Astrocyte (in vitro differentiated cells and primary cell): ENCODE results near the gene CHL1. TPM values are rescaled to one million over a fixed set of nuclear protein-coding genes. Genes with fewer than 3 reads are reported as not detected.

Experiments used
- DNase-seq: peaks from one replicate; pipeline ENCODE4 v3.0.0-alpha.2; 2010; ENCODE audit warnings: low read depth
- FAIRE-seq: peaks from 2 replicates; lab custom pipeline; 2011; peaks lifted over from hg19 to GRCh38; lab: Jason Lieb, UNC
- H2AFZ ChIP-seq: 2 replicates; pipeline ENCODE4 v1.6.0; 2012; ENCODE audit warnings: low read depth, low read length, inconsistent platforms
- H3K27ac ChIP-seq: 2 replicates; pipeline ENCODE4 v1.5.1; 2011; ENCODE audit warnings: low read depth, low read length, inconsistent platforms
- H3K27me3 ChIP-seq: 2 replicates; pipeline ENCODE4 v1.6.0; 2011; ENCODE audit warnings: low read length, inconsistent platforms; ENCODE audit not compliant: insufficient read depth
- H3K36me3 ChIP-seq: 2 replicates; pipeline ENCODE4 v1.5.1; 2011; ENCODE audit warnings: low read length, inconsistent platforms; ENCODE audit not compliant: insufficient read depth
- H3K4me1 ChIP-seq: 2 replicates; pipeline ENCODE4 v1.5.1; 2011; ENCODE audit warnings: low read length, inconsistent platforms; ENCODE audit not compliant: insufficient read depth
- H3K4me2 ChIP-seq: 2 replicates; pipeline ENCODE4 v1.6.0; 2012; ENCODE audit warnings: low read length, inconsistent platforms
- H3K4me3 ChIP-seq: 2 replicates; pipeline ENCODE4 v1.5.1; 2011; ENCODE audit warnings: low read depth, mild to moderate bottlenecking, low read length, inconsistent platforms; ENCODE audit not compliant: insufficient read depth
- H3K79me2 ChIP-seq: 2 replicates; pipeline ENCODE4 v1.6.0; 2012; ENCODE audit warnings: mild to moderate bottlenecking, low read length, inconsistent platforms; ENCODE audit not compliant: insufficient read depth
- H3K9ac ChIP-seq: 2 replicates; pipeline ENCODE4 v1.6.0; 2012; ENCODE audit warnings: mild to moderate bottlenecking, low read length, inconsistent platforms
- H3K9me3 ChIP-seq: 2 replicates; pipeline ENCODE4 v1.5.1; 2012; ENCODE audit warnings: low read depth, mild to moderate bottlenecking, low read length, inconsistent platforms; ENCODE audit not compliant: insufficient read depth
- H4K20me1 ChIP-seq: 2 replicates; pipeline ENCODE4 v1.6.0; 2012; ENCODE audit warnings: low read length, inconsistent platforms; ENCODE audit not compliant: insufficient read depth
- H3K27ac Mint-ChIP-seq: one replicate; pipeline ENCODE4 v1.8.0; 2021; ENCODE audit warnings: mild to moderate bottlenecking, mixed read lengths; ENCODE audit not compliant: unreplicated experiment
- H3K27me3 Mint-ChIP-seq: one replicate; pipeline ENCODE4 v1.8.0; 2021; ENCODE audit warnings: low read depth, mixed read lengths; ENCODE audit not compliant: unreplicated experiment
- H3K36me3 Mint-ChIP-seq: one replicate; pipeline ENCODE4 v1.8.0; 2021; ENCODE audit warnings: low read depth, mixed read lengths; ENCODE audit not compliant: unreplicated experiment
- H3K4me1 Mint-ChIP-seq: one replicate; pipeline ENCODE4 v1.8.0; 2021; ENCODE audit warnings: low read depth, mixed read lengths; ENCODE audit not compliant: unreplicated experiment
- H3K4me3 Mint-ChIP-seq: one replicate; pipeline ENCODE4 v1.8.0; 2021; ENCODE audit warnings: mild to moderate bottlenecking, moderate library complexity, mixed read lengths; ENCODE audit not compliant: unreplicated experiment
- H3K9me3 Mint-ChIP-seq: one replicate; pipeline ENCODE4 v1.8.0; 2021; ENCODE audit warnings: mild to moderate bottlenecking, mixed read lengths; ENCODE audit not compliant: unreplicated experiment
- CTCF ChIP-seq: IDR thresholded peaks from 2 replicates; pipeline ENCODE4 v1.5.1; 2011; ENCODE audit warnings: low read depth, mild to moderate bottlenecking, inconsistent platforms, low read length, moderate library complexity; ENCODE audit not compliant: insufficient read depth
- EZH2 ChIP-seq: IDR thresholded peaks from 2 replicates; pipeline ENCODE4 v1.6.1; 2012; ENCODE audit warnings: mild to moderate bottlenecking, low read length, inconsistent platforms; ENCODE audit not compliant: insufficient read depth
- total RNA-seq: library from RNA; stranded (reverse); gene quantifications from 2 replicates; pipeline ENCODE4 v1.2.1, GENCODE V29; 2021

The CHL1 gene
- total RNA-seq, 1 donor from 2014 or later: not detected

DNA sequence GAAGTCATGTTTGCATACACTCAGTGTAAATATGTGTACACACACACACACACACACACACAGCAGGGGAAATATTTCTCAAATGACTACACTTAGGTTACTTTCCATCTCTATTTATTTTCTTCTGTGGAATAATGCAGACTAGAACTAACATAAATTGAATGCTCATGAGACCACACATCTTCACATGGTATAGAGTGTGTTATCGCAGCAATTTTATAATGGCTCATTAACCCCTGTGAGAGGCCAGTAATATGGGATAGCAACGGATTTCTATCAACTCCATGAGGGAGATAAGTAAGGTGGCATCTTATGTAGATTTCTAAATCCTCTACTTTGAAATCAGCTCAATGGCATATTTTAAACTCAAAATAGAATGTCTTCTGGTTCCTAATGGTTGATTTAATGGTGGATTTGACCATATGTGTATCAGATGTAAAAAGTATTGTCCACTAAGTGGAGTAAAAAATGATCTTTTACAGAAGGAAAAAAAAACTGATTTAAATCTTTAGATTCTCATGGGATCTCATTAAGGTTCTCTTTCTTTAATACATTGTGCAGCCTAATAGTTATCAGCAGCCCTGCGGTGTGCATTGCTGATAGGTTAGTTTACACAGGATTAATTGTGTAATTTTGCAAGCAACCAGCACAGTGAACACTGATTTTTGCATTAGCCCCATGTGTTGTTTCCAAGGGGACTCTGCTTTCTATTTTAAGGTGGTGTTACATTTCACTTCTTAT is 32.0 kb downstream of the CHL1 start:
- no peak for FAIRE-seq
- Histone ChIP-seq H2AFZ (no peak overlapping the region), H3K9me3 (no peaks in the 10 kb centered on the region), H3K27me3 (no peaks in the 10 kb centered on the region), H3K36me3 (no peaks in the 10 kb centered on the region), H4K20me1 (no peaks in the 10 kb centered on the region), H3K9ac (no peak overlapping the region), H3K4me2 (no peak overlapping the region), H3K27ac (no peak overlapping the region), H3K4me3 (no peak overlapping the region), H3K4me1 (no peaks in the 10 kb centered on the region), H3K79me2 (no peaks in the 10 kb centered on the region)
- H3K27ac Mint-ChIP-seq: no peak overlapping the region
- no peaks in the 10 kb centered on the region for H3K36me3 Mint-ChIP-seq
- TF ChIP-seq CTCF (no peak), EZH2 (no peak)
- H3K9me3 Mint-ChIP-seq: peaks cover 9% of the 10 kb centered on the region
- H3K27me3 Mint-ChIP-seq: no peaks in the 10 kb centered on the region
- H3K4me3 Mint-ChIP-seq: no peak overlapping the region
- H3K4me1 Mint-ChIP-seq: no peaks in the 10 kb centered on the region
- no peak for DNase-seq

- H3K9me3 Mint-ChIP-seq: peaks cover 9% of the 10 kb centered on the region
- H3K27ac ChIP-seq: no peak overlapping the region
- no peaks in the 10 kb centered on the region for H3K27me3 ChIP-seq
- no peak overlapping the region for H2AFZ ChIP-seq
- H3K36me3 Mint-ChIP-seq: no peaks in the 10 kb centered on the region
- H3K79me2 ChIP-seq: no peaks in the 10 kb centered on the region
- H3K4me2 ChIP-seq: no peak overlapping the region
- TF ChIP-seq EZH2 (no peak), CTCF (no peak)
- no peaks in the 10 kb centered on the region for H3K36me3 ChIP-seq
- no peaks in the 10 kb centered on the region for H3K4me1 ChIP-seq
- no peaks in the 10 kb centered on the region for H3K9me3 ChIP-seq
- no peak for FAIRE-seq
- H4K20me1 ChIP-seq: no peaks in the 10 kb centered on the region
- no peak overlapping the region for H3K4me3 ChIP-seq
- H3K27me3 Mint-ChIP-seq: no peaks in the 10 kb centered on the region
- no peak overlapping the region for H3K4me3 Mint-ChIP-seq
- H3K9ac ChIP-seq: no peak overlapping the region
- no peak overlapping the region for H3K27ac Mint-ChIP-seq
- no peaks in the 10 kb centered on the region for H3K4me1 Mint-ChIP-seq
- no peak for DNase-seq
Measured at GRCh38 chr3:229183-229661, 32.7 kb downstream of the CHL1 start.

DNA sequence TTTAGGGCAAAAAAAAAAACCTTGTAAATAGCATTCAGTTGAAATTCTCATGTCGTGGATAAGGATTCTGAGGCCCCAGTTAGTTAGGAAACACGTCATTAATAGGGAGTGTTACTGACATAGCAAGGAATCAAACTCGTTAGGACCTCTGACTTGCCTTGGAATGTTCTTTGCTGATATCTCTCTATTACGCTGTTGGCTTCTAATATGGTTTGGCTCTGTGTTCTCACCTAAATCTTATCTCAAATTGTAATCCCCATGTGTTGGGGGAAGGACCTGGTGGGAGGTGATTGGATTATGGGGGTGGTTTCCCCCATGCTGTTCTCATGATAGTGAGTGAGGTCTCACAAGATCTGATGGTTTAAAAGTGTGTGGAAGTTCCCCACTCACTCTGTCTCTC is 40.3 kb downstream of the CHL1 start:
- H3K36me3 Mint-ChIP-seq: no peaks in the 10 kb centered on the region
- H3K4me3 ChIP-seq: no peak overlapping the region
- H3K79me2 ChIP-seq: no peaks in the 10 kb centered on the region
- no peak overlapping the region for H3K4me2 ChIP-seq
- H3K9ac ChIP-seq: no peak overlapping the region
- H4K20me1 ChIP-seq: no peaks in the 10 kb centered on the region
- no peaks in the 10 kb centered on the region for H3K4me1 ChIP-seq
- H3K27ac Mint-ChIP-seq: no peak overlapping the region
- H3K27me3 Mint-ChIP-seq: no peaks in the 10 kb centered on the region
- H3K9me3 Mint-ChIP-seq: peaks cover 6% of the 10 kb centered on the region
- no peak overlapping the region for H2AFZ ChIP-seq
- no peaks in the 10 kb centered on the region for H3K9me3 ChIP-seq
- H3K4me3 Mint-ChIP-seq: no peak overlapping the region
- H3K4me1 Mint-ChIP-seq: no peaks in the 10 kb centered on the region
- TF ChIP-seq CTCF: no peak
- no peak for TF ChIP-seq EZH2
- no peaks in the 10 kb centered on the region for H3K36me3 ChIP-seq
- FAIRE-seq (no peak), DNase-seq (no peak)
- no peak overlapping the region for H3K27ac ChIP-seq
- H3K27me3 ChIP-seq: no peaks in the 10 kb centered on the region
